Gastroesophageal sphincter (tissue), 4 donors: ENCODE data around the gene SFMBT2. TPM values are rescaled to one million over a fixed set of nuclear protein-coding genes. Genes with fewer than 3 reads are reported as not detected.

Experiments used
- ATAC-seq: fragments of 150-250 bp; one replicate; pipeline ENCODE4 v1.9.1; 2016; ENCODE audit warnings: mild to moderate bottlenecking, moderate library complexity
- H3K27ac ChIP-seq, 4 donors: fragments of 200-600 bp; sonication (generic) in 3 of 4; 1 replicate in 3 of 4; 2 replicates in 1 of 4; pipeline ENCODE4 v1.5.1; 2016 to 2019
- H3K27me3 ChIP-seq: fragments of 200-600 bp; sonication (generic); one replicate; pipeline ENCODE4 v1.5.1; 2019
- H3K36me3 ChIP-seq, 2 donors: fragments of 200-600 bp; sonication (generic); one replicate each; pipeline ENCODE4 v1.5.1; 2019; ENCODE audit warnings: control low read depth in 1 of 2
- H3K4me1 ChIP-seq, 3 donors: fragments of 200-600 bp; sonication (generic); 1 replicate in 2 of 3; 2 replicates in 1 of 3; pipeline ENCODE4 v1.5.1; 2016 to 2019; ENCODE audit warnings: control low read depth in 2 of 3
- H3K4me3 ChIP-seq, 2 donors: fragments of 200-600 bp; sonication (generic); one replicate each; pipeline ENCODE4 v1.5.1; 2019; ENCODE audit warnings: mild to moderate bottlenecking in 1 of 2, moderate library complexity in 1 of 2
- H3K9me3 ChIP-seq, 3 donors: fragments of 200-600 bp; sonication (generic); one replicate each; pipeline ENCODE4 v1.5.1; 2017 to 2019; ENCODE audit warnings: control low read depth in 2 of 3
- EP300 ChIP-seq: sonication (generic); formaldehyde crosslinking; IDR thresholded peaks from one replicate; pipeline ENCODE4 v1.6.1; 2017; ENCODE audit warnings: antibody characterized with exemption, mild to moderate bottlenecking
- POLR2A ChIP-seq, 2 donors: fragments of 450-650 bp; IDR thresholded peaks; one replicate each; pipeline ENCODE4 v1.6.1; 2017; ENCODE audit warnings: antibody characterized with exemption in 2 of 2, mild to moderate bottlenecking in 2 of 2, moderate library complexity in 1 of 2
- POLR2AphosphoS5 ChIP-seq: sonication (generic); formaldehyde crosslinking; IDR thresholded peaks from one replicate; pipeline ENCODE4 v1.6.1; 2017; ENCODE audit warnings: antibody characterized with exemption
- WGBS, 2 donors: methylation state at CpG; one replicate each; pipeline ENCODE4 v1.1.5; 2018; ENCODE audit warnings: low coverage in 1 of 2; 5-methylcytosine and 5-hydroxymethylcytosine counted together
- total RNA-seq, 4 donors: library from RNA; depleted of rRNA; stranded (reverse); fragments of >200 nt; gene quantifications; one replicate each; pipeline ENCODE4 v1.1.0, GENCODE V29; 2016
- TF ChIP-seq, protein P1 (sequence below), 4 experiments: fragments of 200-600 bp in 2 of 4; fragments of 450-650 bp in 2 of 4; sonication (generic) in 1 of 4; IDR thresholded peaks; one replicate each; pipeline ENCODE4 v1.5.1; 2017 to 2019; ENCODE audit warnings: antibody characterized with exemption in 4 of 4, mild to moderate bottlenecking in 2 of 4, moderate library complexity in 2 of 4

The SFMBT2 gene
- total RNA-seq, 4 donors from 2014 or later = 6.9 to 14.3 (median 11.4) TPM

DNA sequence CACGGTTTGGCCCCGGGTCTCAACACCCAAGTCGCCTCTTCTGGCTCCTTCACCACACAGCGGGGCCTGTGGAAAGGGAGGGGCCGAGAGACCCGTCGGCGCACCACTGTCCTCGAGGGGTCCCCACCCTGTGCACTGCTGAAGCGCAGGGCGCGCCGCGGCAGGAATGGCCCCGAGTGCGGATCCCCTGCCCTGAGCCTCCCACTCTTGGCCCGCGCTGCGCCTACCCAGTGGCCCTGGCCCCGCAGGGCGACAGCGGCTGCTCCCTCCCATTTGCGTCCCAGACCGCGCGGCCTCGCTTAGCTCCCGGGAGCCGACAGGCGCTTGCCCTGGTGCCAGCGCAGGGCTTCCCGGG is 2.1 kb upstream of the SFMBT2 start:
- TF ChIP-seq POLR2A (IDR thresholded peaks at IDR 0.05) (no peak), POLR2AphosphoS5 (no peak), EP300 (no peak)
- TF ChIP-seq, protein P1, sequence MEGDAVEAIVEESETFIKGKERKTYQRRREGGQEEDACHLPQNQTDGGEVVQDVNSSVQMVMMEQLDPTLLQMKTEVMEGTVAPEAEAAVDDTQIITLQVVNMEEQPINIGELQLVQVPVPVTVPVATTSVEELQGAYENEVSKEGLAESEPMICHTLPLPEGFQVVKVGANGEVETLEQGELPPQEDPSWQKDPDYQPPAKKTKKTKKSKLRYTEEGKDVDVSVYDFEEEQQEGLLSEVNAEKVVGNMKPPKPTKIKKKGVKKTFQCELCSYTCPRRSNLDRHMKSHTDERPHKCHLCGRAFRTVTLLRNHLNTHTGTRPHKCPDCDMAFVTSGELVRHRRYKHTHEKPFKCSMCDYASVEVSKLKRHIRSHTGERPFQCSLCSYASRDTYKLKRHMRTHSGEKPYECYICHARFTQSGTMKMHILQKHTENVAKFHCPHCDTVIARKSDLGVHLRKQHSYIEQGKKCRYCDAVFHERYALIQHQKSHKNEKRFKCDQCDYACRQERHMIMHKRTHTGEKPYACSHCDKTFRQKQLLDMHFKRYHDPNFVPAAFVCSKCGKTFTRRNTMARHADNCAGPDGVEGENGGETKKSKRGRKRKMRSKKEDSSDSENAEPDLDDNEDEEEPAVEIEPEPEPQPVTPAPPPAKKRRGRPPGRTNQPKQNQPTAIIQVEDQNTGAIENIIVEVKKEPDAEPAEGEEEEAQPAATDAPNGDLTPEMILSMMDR (IDR thresholded peaks at IDR 0.05) = no peak
- no peaks in the 10 kb centered on the region for H3K36me3 ChIP-seq
- ATAC-seq = no peak
- H3K4me1 ChIP-seq = peaks cover 0 to 44% (median 15%) of the 10 kb centered on the region in 3 donors
- H3K9me3 ChIP-seq = no peaks in the 10 kb centered on the region
- 0% methylated on average over 1 of the region's 32 CpGs; no CpG with 5 or more reads in 1 of the 2 donors for WGBS, 2 donors
- H3K4me3 ChIP-seq = peak overlapping the region in 1 of 2 donors; percentile 78
- peak overlapping the region in 1 of 4 donors; percentile 89 for H3K27ac ChIP-seq
- H3K27me3 ChIP-seq = peaks cover 35% of the 10 kb centered on the region

DNA sequence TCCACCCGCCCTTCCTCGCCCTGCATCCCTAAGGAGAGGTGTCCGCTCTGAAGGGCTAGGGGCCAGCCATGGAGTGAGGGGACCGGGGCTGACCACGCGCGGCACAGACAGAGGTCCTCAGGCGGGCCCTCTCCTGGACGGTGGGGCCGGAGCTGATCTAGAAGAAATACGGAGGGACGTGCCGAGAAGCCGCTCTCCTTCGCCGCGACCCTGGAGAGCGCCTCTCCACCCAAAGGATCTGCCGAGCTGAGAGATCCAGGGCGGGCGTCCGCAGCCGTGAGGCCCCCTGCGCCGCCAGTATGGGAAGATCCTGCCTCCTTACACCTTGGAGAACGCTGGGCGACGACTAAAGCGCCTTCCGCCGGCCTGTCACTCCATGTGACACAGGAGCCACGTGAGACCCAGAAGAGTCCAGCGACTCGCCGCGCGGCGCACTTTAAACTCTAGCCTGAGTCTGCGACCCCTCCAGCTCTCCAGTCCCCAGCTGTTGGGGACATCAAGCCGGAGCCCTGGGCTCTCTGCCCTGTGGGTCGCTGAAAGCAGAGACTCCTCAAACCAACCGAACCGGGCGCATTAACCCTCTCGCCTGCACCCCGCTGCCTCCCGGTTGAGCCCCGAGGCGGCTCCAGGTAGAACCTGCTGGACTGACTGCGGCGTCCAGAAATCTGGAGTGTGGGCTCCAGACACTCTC is 1.5 kb upstream of the SFMBT2 start:
- peak overlapping the region in 1 of 2 donors; percentile 78 for H3K4me3 ChIP-seq
- H3K27ac ChIP-seq = peak overlapping the region in 1 of 4 donors; percentile 89
- 7% methylated on average over 5 of the region's 51 CpGs; no CpG with 5 or more reads in 1 of the 2 donors for WGBS, 2 donors
- H3K4me1 ChIP-seq = peaks cover 0 to 49% (median 15%) of the 10 kb centered on the region in 3 donors
- ATAC-seq = no peak
- H3K27me3 ChIP-seq = peaks cover 38% of the 10 kb centered on the region
- H3K9me3 ChIP-seq = no peaks in the 10 kb centered on the region
- no peak for TF ChIP-seq POLR2A (IDR thresholded peaks at IDR 0.05)
- TF ChIP-seq EP300 = no peak
- TF ChIP-seq, protein P1 (IDR thresholded peaks at IDR 0.05) = no peak
- no peak for TF ChIP-seq POLR2AphosphoS5
- no peaks in the 10 kb centered on the region for H3K36me3 ChIP-seq

DNA sequence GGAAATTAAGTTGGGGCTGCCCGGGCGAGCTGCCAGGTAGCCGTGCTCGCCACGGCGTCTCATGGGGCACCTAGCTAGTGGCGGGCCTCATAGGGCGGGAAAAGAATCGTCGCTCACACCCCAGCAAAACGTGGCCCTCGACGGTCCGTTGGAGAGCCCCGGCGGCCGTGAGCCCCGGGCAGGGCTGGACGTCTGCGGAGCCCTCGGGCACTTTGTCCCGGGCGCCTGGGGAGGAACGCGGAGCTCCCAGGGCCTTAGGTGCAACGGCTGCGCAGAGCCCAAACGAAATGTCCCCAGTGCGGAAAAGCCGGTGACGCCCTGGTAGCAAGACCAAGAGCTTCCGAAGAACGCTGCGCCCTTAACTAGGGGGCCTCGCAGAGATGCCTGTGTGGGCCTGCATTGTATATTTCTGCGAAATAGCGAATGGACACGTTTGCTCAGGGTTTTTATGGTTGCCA is 866 bp upstream of the SFMBT2 start:
- Histone ChIP-seq H3K4me1 (peaks cover 0 to 56% (median 15%) of the 10 kb centered on the region in 3 donors), H3K36me3 (no peaks in the 10 kb centered on the region), H3K9me3 (no peaks in the 10 kb centered on the region), H3K27me3 (peaks cover 38% of the 10 kb centered on the region), H3K27ac (peak overlapping the region in 2 of 4 donors; percentile 84 to 89), H3K4me3 (peak overlapping the region; percentile 78 to 94)
- no peak for ATAC-seq
- WGBS, 2 donors = 30% methylated on average over 2 of the region's 38 CpGs; no CpG with 5 or more reads in 1 of the 2 donors
- no peak for TF ChIP-seq EP300
- no peak for TF ChIP-seq POLR2A (IDR thresholded peaks at IDR 0.05)
- no peak for TF ChIP-seq POLR2AphosphoS5
- TF ChIP-seq, protein P1 (IDR thresholded peaks at IDR 0.05) = no peak

DNA sequence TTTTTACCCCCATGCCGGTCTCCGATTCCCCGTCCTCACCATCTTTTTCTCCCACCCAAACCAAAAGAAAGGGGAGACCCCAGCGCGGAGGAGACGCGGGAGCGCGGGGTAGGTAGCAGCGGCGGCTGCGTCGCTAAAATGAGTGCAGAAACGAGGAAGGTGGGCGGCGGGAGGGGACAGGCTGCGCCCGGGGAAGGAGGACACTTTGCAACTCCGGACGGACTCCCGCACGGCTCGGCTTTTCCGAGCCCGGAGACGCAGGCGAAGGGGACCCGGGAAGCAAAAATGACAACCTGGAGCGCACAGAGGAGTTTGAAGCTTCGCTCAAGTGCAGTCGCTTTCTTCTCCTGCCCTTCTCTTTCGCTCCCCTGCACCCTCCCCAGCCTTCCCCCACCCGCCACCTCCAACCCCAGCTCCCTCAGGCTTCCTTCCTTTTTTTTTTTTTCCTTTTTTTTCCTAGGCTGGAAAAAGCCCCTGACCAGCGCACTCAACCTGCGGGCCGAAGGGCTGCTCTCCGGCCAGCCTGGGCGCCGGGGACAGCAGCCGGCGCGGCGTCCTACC is 453 bp downstream of the SFMBT2 start:
- peak overlapping the region; percentile 58 to 89 (median 80) for H3K27ac ChIP-seq
- no peaks in the 10 kb centered on the region for H3K36me3 ChIP-seq
- 0% methylated on average over 6 to 25 of the region's 43 CpGs for WGBS, 2 donors
- ATAC-seq = no peak
- peak overlapping the region; percentile 78 to 94 for H3K4me3 ChIP-seq
- H3K27me3 ChIP-seq = peaks cover 38% of the 10 kb centered on the region
- H3K4me1 ChIP-seq = peaks cover 0 to 68% (median 15%) of the 10 kb centered on the region in 3 donors
- TF ChIP-seq, protein P1 (IDR thresholded peaks at IDR 0.05) = no peak
- TF ChIP-seq EP300 = no peak
- TF ChIP-seq POLR2A (IDR thresholded peaks at IDR 0.05) = no peak
- TF ChIP-seq POLR2AphosphoS5 = no peak
- H3K9me3 ChIP-seq = no peaks in the 10 kb centered on the region
